Thyroid gland (tissue), 4 donors: ENCODE data around the gene LDLRAD3. TPM values are rescaled to one million over a fixed set of nuclear protein-coding genes. Genes with fewer than 3 reads are reported as not detected.

Experiments
- DNase-seq, 2 donors: peaks; one replicate each; pipeline ENCODE4 v3.0.0-alpha.2; 2019
- H3K27ac ChIP-seq, 3 donors: fragments of 200-600 bp; sonication (generic); 1 replicate in 2 of 3; 2 replicates in 1 of 3; pipeline ENCODE4 v1.5.1; 2016 to 2019; ENCODE audit warnings: mild to moderate bottlenecking in 1 of 3, moderate library complexity in 1 of 3
- H3K27me3 ChIP-seq: fragments of 200-600 bp; sonication (generic); one replicate; pipeline ENCODE4 v1.5.1; 2019
- H3K36me3 ChIP-seq, 2 donors: fragments of 200-600 bp; sonication (generic); one replicate each; pipeline ENCODE4 v1.5.1; 2016 to 2019
- H3K4me1 ChIP-seq, 2 donors: fragments of 200-600 bp; sonication (generic); one replicate each; pipeline ENCODE4 v1.5.1; 2017 to 2019
- H3K4me3 ChIP-seq, 3 donors: fragments of 200-600 bp; sonication (generic); replicated peaks in 1 of 3; 1 replicate in 2 of 3; 2 replicates in 1 of 3; pipeline ENCODE4 v1.5.1; 2016; ENCODE audit warnings: mild to moderate bottlenecking in 1 of 3
- H3K9me3 ChIP-seq: fragments of 200-600 bp; sonication (generic); one replicate; pipeline ENCODE4 v1.5.1; 2017
- POLR2A ChIP-seq, 2 donors: fragments of 450-650 bp; IDR thresholded peaks; one replicate each; pipeline ENCODE4 v1.6.1; 2017; ENCODE audit warnings: antibody characterized with exemption in 2 of 2, mild to moderate bottlenecking in 2 of 2, moderate library complexity in 1 of 2
- WGBS, 2 donors: methylation state at CpG; one replicate each; pipeline ENCODE4 v1.1.5; 2017; 5-methylcytosine and 5-hydroxymethylcytosine counted together
- intact Hi-C: fragments of 100-400 bp; cut with DNase I; formaldehyde crosslinking; loops from one replicate; pipeline ENCODE4 v1.15.1; 2023
- total RNA-seq, 4 donors: library from RNA; depleted of rRNA; stranded (reverse); fragments of >200 nt; gene quantifications; one replicate each; pipeline ENCODE4 v1.2.3, GENCODE V29; 2016
- TF ChIP-seq, protein P1 (sequence below), 6 experiments: fragments of 200-600 bp in 3 of 6; fragments of 450-650 bp in 3 of 6; sonication (generic) in 3 of 6; IDR thresholded peaks; one replicate each; pipeline ENCODE4 v1.5.1; 2016 to 2019; ENCODE audit warnings: antibody characterized with exemption in 6 of 6, mild to moderate bottlenecking in 2 of 6, inconsistent platforms in 1 of 6, moderate library complexity in 1 of 6

LDLRAD3 gene
- total RNA-seq, 4 donors from 2014 or later: 3.6 to 9.3 (median 6.2) TPM

DNA sequence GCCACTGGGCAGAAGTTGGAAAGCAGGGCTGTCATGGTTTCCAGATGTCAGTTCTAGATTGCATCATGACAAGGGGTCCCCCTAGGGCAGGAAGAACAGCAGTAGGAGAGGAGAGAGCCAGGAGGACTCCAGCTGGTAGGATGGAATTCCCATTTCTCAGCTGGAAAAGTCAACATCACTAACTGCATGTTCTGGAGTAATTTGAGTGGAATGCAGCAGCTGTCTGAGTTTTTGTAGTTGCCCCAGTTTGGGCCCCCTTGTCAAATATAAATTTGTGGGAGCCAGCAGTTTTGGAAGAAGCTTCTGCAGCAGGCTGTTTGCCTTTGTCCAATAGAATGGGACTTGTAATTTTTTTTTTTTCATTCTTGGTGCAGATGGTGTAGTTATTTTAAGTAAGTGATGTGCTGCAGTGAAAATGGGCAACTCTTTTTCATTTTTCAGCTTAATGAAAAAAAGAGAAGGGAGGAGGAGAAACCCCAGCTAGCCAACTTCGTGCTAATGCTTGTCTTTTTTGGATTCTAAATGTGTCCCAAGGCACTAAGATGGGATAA, 86.9 kb downstream of the LDLRAD3 start:
- WGBS, 2 donors: 60 to 75% methylated on average over 1 of the region's 1 CpG
- Histone ChIP-seq H3K36me3 (no peaks in the 10 kb centered on the region), H3K4me1 (no peaks in the 10 kb centered on the region), H3K4me3 (no peak overlapping the region), H3K27me3 (no peaks in the 10 kb centered on the region), H3K27ac (no peak overlapping the region), H3K9me3 (no peaks in the 10 kb centered on the region)
- TF ChIP-seq, protein P1, sequence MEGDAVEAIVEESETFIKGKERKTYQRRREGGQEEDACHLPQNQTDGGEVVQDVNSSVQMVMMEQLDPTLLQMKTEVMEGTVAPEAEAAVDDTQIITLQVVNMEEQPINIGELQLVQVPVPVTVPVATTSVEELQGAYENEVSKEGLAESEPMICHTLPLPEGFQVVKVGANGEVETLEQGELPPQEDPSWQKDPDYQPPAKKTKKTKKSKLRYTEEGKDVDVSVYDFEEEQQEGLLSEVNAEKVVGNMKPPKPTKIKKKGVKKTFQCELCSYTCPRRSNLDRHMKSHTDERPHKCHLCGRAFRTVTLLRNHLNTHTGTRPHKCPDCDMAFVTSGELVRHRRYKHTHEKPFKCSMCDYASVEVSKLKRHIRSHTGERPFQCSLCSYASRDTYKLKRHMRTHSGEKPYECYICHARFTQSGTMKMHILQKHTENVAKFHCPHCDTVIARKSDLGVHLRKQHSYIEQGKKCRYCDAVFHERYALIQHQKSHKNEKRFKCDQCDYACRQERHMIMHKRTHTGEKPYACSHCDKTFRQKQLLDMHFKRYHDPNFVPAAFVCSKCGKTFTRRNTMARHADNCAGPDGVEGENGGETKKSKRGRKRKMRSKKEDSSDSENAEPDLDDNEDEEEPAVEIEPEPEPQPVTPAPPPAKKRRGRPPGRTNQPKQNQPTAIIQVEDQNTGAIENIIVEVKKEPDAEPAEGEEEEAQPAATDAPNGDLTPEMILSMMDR (IDR thresholded peaks at IDR 0.05): no peak
- TF ChIP-seq POLR2A (IDR thresholded peaks at IDR 0.05): no peak
- intact Hi-C loops: no loop called here
- DNase-seq: no peak

DNA sequence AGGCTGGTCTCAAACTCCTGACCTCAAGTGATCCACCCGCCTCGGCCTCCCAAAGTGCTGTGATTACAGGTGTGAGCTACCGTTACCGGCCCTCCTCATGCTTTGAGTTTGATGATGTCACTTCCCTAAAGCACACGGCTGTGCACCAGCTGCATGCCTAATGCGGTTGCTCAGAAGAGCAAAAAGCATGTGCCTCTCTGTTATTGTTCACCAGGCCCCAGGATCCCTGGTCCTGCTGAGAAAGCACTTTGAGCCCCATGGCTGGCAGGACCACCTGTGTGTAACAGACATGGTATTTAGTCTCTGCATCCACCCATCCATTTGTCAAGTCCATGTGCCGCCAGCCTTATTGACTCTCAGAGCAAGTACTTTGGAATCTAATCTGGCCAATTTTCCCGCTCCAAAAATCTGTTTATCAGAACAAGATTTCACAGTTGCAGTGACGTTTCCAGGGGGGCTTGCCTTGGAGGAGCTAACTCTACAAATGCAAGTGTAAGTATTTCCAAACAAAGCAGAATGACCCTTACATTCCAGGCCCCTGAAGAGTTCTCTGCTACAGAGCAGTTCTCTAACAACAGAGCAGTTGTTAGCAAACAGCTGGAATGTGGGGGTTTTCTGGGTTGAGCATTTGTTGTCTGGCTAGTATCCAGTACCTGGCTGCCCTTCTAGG, 89.4 kb downstream of the LDLRAD3 start:
- Histone ChIP-seq H3K4me3 (no peak overlapping the region), H3K27me3 (no peaks in the 10 kb centered on the region), H3K36me3 (no peaks in the 10 kb centered on the region), H3K4me1 (peaks cover 0 to 5% of the 10 kb centered on the region in 2 donors), H3K27ac (no peak overlapping the region), H3K9me3 (no peaks in the 10 kb centered on the region)
- 76 to 83% methylated on average over 8 to 9 of the region's 9 CpGs for WGBS, 2 donors
- TF ChIP-seq POLR2A (IDR thresholded peaks at IDR 0.05): no peak
- TF ChIP-seq, protein P1 (IDR thresholded peaks at IDR 0.05): no peak
- intact Hi-C loops: no loop called here
- no peak for DNase-seq

DNA sequence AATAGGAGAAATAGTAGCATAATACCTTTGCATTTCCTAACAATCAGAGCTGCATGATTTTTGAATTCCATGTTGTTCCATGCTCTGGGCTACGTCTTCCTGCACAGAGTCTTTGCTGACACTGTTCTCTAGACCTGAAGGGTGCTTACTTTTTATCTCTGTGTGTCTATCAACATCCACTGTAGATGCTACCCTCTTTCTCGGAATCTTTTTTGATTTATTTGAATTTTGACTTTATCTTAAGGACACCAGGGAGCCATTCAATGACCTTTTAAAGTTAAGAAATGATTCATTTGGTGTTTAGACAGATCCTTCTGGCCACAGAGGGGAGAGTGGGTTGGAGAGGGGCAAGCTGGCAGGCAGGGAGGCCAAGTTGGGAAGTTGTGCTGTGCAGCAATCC, 90.1 kb downstream of the LDLRAD3 start:
- H3K4me3 ChIP-seq: no peak overlapping the region
- intact Hi-C loops: no loop called here
- H3K9me3 ChIP-seq: no peaks in the 10 kb centered on the region
- 93 to 96% methylated on average over 2 of the region's 2 CpGs for WGBS, 2 donors
- H3K36me3 ChIP-seq: no peaks in the 10 kb centered on the region
- no peaks in the 10 kb centered on the region for H3K27me3 ChIP-seq
- TF ChIP-seq, protein P1 (IDR thresholded peaks at IDR 0.05): no peak
- TF ChIP-seq POLR2A (IDR thresholded peaks at IDR 0.05): no peak
- H3K4me1 ChIP-seq: peaks cover 0 to 5% of the 10 kb centered on the region in 2 donors
- DNase-seq: no peak
- no peak overlapping the region for H3K27ac ChIP-seq

DNA sequence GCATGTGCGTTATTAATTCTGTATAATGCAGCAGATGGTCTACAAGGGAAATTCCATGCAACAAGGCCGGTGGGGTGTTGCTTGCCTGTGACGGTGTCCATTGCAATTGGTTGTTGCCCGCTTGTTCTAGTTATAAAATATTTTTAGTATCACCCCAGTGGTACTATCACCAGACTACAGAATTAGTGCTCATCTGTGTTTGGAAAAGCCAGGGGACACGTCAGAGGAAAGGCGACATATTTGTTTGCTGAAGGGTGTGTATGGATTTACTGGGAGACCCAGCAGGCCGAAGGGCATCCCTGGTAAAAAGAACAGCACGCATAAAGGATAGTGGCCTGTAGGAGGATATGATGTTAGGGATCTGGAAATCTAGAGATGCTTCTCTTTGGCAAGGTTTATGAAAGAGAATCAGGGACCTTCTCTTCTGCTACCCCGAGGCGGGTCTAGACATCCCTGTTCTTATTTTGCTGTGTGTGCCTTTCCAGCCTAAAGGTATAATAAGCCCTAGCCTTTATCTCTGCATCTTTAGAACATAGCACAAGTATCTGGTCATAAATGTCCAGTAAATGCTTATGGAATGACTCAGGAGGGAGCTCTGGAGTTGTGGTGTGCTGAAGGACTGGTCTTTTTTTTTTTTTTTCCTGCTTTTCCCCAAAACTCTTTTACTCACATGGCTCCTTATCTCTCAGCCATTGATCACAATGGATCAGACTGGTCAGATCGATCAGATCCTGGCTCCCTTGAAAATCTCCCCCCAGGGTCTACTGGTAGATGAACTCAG, 90.9 kb downstream of the LDLRAD3 start:
- Histone ChIP-seq H3K4me1 (peaks cover 0 to 5% of the 10 kb centered on the region in 2 donors), H3K27me3 (no peaks in the 10 kb centered on the region), H3K36me3 (no peaks in the 10 kb centered on the region), H3K9me3 (no peaks in the 10 kb centered on the region), H3K27ac (no peak overlapping the region), H3K4me3 (no peak overlapping the region)
- intact Hi-C loops: no loop called here
- no peak for DNase-seq
- WGBS, 2 donors: 96 to 97% methylated on average over 11 of the region's 11 CpGs
- TF ChIP-seq, protein P1 (IDR thresholded peaks at IDR 0.05): no peak
- TF ChIP-seq POLR2A (IDR thresholded peaks at IDR 0.05): no peak

DNA sequence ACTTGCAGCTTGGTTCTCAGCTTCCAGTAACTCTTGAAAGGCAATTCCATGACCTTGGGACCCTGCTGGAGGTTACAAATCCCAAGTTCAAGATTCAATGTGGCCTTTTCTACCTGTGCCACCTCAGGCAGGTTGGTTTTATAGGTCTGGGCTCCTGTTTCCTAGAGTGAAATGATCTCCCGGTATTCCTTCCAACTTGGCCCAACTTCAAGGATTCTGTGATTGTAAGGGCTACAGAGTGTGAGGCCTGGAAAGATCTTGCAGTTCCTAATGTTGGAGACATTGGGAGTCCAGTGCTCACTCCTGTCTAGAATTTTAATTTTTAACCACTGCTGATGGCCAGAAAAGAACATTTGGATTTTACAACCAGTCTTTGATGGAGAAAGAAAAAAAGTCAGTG, 91.6 kb downstream of the LDLRAD3 start:
- no peak overlapping the region for H3K27ac ChIP-seq
- intact Hi-C loops: no loop called here
- DNase-seq: no peak
- no peak overlapping the region for H3K4me3 ChIP-seq
- TF ChIP-seq, protein P1 (IDR thresholded peaks at IDR 0.05): no peak
- no peak for TF ChIP-seq POLR2A (IDR thresholded peaks at IDR 0.05)
- H3K9me3 ChIP-seq: no peaks in the 10 kb centered on the region
- H3K36me3 ChIP-seq: no peaks in the 10 kb centered on the region
- H3K4me1 ChIP-seq: peaks cover 0 to 5% of the 10 kb centered on the region in 2 donors
- no peaks in the 10 kb centered on the region for H3K27me3 ChIP-seq
- WGBS, 2 donors: 36 to 53% methylated on average over 1 of the region's 1 CpG
